ENCODE data around the gene KCNQ4. TPM values are rescaled to one million over a fixed set of nuclear protein-coding genes. Genes with fewer than 3 reads are reported as not detected.

Gene KCNQ4
- total and polyA plus RNA-seq, 2 donors (not counting 3 experiments of a cell fraction or from before 2014, with no cell fraction given), result 0.06 to 0.07 TPM

DNA sequence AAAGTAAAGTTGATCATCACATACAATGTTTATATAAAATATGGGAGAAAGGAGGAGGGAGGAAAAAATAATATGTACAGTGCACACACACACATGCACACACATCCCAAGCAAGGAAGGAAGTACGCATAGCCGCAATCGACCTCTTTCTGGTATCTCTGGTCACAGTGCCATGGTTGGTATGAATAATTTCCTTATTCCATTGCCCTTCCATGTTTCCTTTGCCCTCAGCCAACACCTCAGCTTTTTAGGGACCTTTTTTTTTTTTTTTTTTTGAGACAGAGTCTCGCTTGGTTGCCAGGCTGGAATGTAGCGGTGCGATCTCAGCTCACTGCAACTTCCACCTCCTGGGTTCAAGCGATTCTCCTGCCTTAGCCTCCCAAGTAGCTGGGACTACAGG lies 58.0 kb downstream of the KCNQ4 start:
- no TSS peak for BruUV-seq (replicated peaks)
- Histone ChIP-seq H4K20me1 (replicated peaks; ENCODE audit: control insufficient read depth, extremely low read depth, insufficient read depth, low read length) (no peaks in the 10 kb centered on the region), H2AFZ (ENCODE audit: low read depth, low read length) (no peak overlapping the region), H3K4me3 (replicated peaks in 1 of 3; ENCODE audit: insufficient read depth in 1 of 3, low read depth in 1 of 3, low read length in 3 of 3) (no peak overlapping the region), H3K9me3 (replicated peaks; ENCODE audit: control insufficient read depth, insufficient read depth, low read length) (peaks cover 2% of the 10 kb centered on the region), H3K9me1 (replicated peaks; ENCODE audit: control insufficient read depth, extremely low read depth, insufficient read depth, low read length) (no peaks in the 10 kb centered on the region), H3K4me1 (ENCODE audit: control insufficient read depth, extremely low read depth, insufficient read depth, low read length) (peaks cover 10% of the 10 kb centered on the region), H3K36me3 (ENCODE audit: control insufficient read depth in 2 of 2, extremely low read depth in 1 of 2, insufficient read depth in 2 of 2, low read length in 2 of 2) (no peaks in the 10 kb centered on the region), H3K79me2 (ENCODE audit: control insufficient read depth, insufficient read depth, low read length) (no peaks in the 10 kb centered on the region), H3K4me2 (ENCODE audit: insufficient read depth, low read length) (peak overlapping the region; percentile 16), H3K27me3 (ENCODE audit: control insufficient read depth in 2 of 2, insufficient read depth in 2 of 2, low read length in 2 of 2) (peaks cover 23 to 27% of the 10 kb centered on the region in 2 experiments), H3K27ac (ENCODE audit: insufficient read depth, low read depth, low read length) (no peak overlapping the region), H3K9ac (replicated peaks; ENCODE audit: extremely low read depth, insufficient read depth, low read length) (no peak overlapping the region)
- dilution Hi-C loops (cut with MboI; ENCODE audit: extremely low pct_ligation_motif_present, low sequenced_read_pairs) (no loop called here), intact Hi-C loops (cut with micrococcal nuclease) (loop anchor here (2.0 kb wide), 2 partner anchors 67 to 229 kb away; no protein-coding TSS in a partner anchor)
- ChIA-PET POLR2A (no interaction called here), CTCF (interaction anchor here (1.0 to 2.4 kb wide), 4 partner anchors 67 to 144 kb away, joined by 3 to 13 read pairs (median 7); no protein-coding TSS in a partner anchor)
- TF ChIP-seq, protein P1, sequence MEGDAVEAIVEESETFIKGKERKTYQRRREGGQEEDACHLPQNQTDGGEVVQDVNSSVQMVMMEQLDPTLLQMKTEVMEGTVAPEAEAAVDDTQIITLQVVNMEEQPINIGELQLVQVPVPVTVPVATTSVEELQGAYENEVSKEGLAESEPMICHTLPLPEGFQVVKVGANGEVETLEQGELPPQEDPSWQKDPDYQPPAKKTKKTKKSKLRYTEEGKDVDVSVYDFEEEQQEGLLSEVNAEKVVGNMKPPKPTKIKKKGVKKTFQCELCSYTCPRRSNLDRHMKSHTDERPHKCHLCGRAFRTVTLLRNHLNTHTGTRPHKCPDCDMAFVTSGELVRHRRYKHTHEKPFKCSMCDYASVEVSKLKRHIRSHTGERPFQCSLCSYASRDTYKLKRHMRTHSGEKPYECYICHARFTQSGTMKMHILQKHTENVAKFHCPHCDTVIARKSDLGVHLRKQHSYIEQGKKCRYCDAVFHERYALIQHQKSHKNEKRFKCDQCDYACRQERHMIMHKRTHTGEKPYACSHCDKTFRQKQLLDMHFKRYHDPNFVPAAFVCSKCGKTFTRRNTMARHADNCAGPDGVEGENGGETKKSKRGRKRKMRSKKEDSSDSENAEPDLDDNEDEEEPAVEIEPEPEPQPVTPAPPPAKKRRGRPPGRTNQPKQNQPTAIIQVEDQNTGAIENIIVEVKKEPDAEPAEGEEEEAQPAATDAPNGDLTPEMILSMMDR (IDR thresholded peaks at IDR 0.05; ENCODE audit: extremely low read depth in 1 of 2, insufficient read depth in 1 of 2, low read depth in 1 of 2, low read length in 2 of 2), result no peak
- TF ChIP-seq POLR2A (IDR thresholded peaks at IDR 0.05; ENCODE audit: low read depth, low read length) (no peak), GATA2 (IDR thresholded peaks at IDR 0.05; ENCODE audit: insufficient read depth, insufficient read length, low read depth, low read length) (peak; percentile 77), FOS (IDR thresholded peaks at IDR 0.05; ENCODE audit: borderline replicate concordance, insufficient read depth, low read length) (peak; percentile 14), MYC (IDR thresholded peaks at IDR 0.05; ENCODE audit: low read depth, low read length) (no peak), POLR2AphosphoS5 (IDR thresholded peaks at IDR 0.05; ENCODE audit: insufficient read depth, low read depth, low read length) (peak; percentile 58)
- FAIRE-seq (peak; percentile 87), DNase-seq (ENCODE audit: low read depth, low spot score) (peak; percentile 47)

DNA sequence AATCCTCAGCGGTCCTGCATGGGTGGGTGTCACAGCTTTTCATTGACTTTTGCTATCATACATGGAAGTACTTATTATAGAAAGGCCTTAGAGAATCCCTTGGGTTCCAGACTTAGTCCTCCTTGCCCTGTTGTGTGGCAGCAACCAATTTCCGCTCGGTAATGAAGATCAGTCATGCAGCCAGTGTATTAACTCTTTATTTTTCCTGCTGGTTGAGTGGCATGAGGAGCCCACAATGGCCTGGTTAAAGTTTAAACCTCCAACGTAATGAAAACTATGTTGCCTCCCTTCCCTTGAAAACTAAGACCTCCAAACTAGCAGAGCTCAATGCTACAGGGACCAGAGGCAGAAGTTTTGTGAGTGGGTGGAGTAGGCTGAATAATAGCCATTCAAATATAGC lies 58.6 kb downstream of the KCNQ4 start:
- dilution Hi-C loops (cut with MboI; ENCODE audit: extremely low pct_ligation_motif_present, low sequenced_read_pairs), result no loop called here
- H3K9me1 ChIP-seq (replicated peaks; ENCODE audit: control insufficient read depth, extremely low read depth, insufficient read depth, low read length), result no peaks in the 10 kb centered on the region
- H4K20me1 ChIP-seq (replicated peaks; ENCODE audit: control insufficient read depth, extremely low read depth, insufficient read depth, low read length), result no peaks in the 10 kb centered on the region
- no peak overlapping the region for H3K27ac ChIP-seq (ENCODE audit: insufficient read depth, low read depth, low read length)
- H3K79me2 ChIP-seq (ENCODE audit: control insufficient read depth, insufficient read depth, low read length), result no peaks in the 10 kb centered on the region
- intact Hi-C loops (cut with micrococcal nuclease), result no loop called here
- H2AFZ ChIP-seq (ENCODE audit: low read depth, low read length), result no peak overlapping the region
- FAIRE-seq (no peak), DNase-seq (ENCODE audit: low read depth, low spot score) (no peak)
- TF ChIP-seq, protein P2, sequence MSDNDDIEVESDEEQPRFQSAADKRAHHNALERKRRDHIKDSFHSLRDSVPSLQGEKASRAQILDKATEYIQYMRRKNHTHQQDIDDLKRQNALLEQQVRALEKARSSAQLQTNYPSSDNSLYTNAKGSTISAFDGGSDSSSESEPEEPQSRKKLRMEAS (IDR thresholded peaks at IDR 0.05; ENCODE audit: insufficient read depth, insufficient read length), result no peak
- TF ChIP-seq, protein P1 (IDR thresholded peaks at IDR 0.05; ENCODE audit: extremely low read depth in 1 of 2, insufficient read depth in 1 of 2, low read depth in 1 of 2, low read length in 2 of 2), result no peak
- TF ChIP-seq MYC (IDR thresholded peaks at IDR 0.05; ENCODE audit: low read depth, low read length), result no peak
- no peak for TF ChIP-seq POLR2AphosphoS5 (IDR thresholded peaks at IDR 0.05; ENCODE audit: insufficient read depth, low read depth, low read length)
- TF ChIP-seq POLR2A (IDR thresholded peaks at IDR 0.05; ENCODE audit: low read depth, low read length), result no peak
- no peak for TF ChIP-seq GATA2 (IDR thresholded peaks at IDR 0.05; ENCODE audit: insufficient read depth, insufficient read length, low read depth, low read length)
- TF ChIP-seq FOS (IDR thresholded peaks at IDR 0.05; ENCODE audit: borderline replicate concordance, insufficient read depth, low read length), result no peak
- no peak for TF ChIP-seq EZH2 (IDR thresholded peaks at IDR 0.05; ENCODE audit: borderline replicate concordance, low read depth, low read length, severe bottlenecking)
- ChIA-PET POLR2A (no interaction called here), CTCF (interaction anchor here (1.0 to 3.3 kb wide), 6 partner anchors 12 to 143 kb away, joined by 3 to 20 read pairs (median 7); no protein-coding TSS in a partner anchor)
- H3K36me3 ChIP-seq (ENCODE audit: control insufficient read depth in 2 of 2, extremely low read depth in 1 of 2, insufficient read depth in 2 of 2, low read length in 2 of 2), result no peaks in the 10 kb centered on the region
- peaks cover 25 to 28% of the 10 kb centered on the region in 2 experiments for H3K27me3 ChIP-seq (ENCODE audit: control insufficient read depth in 2 of 2, insufficient read depth in 2 of 2, low read length in 2 of 2)
- H3K4me3 ChIP-seq (replicated peaks in 1 of 3; ENCODE audit: insufficient read depth in 1 of 3, low read depth in 1 of 3, low read length in 3 of 3), result no peak overlapping the region
- no peak overlapping the region for H3K9ac ChIP-seq (replicated peaks; ENCODE audit: extremely low read depth, insufficient read depth, low read length)
- peaks cover 12% of the 10 kb centered on the region for H3K4me1 ChIP-seq (ENCODE audit: control insufficient read depth, extremely low read depth, insufficient read depth, low read length)
- BruUV-seq (replicated peaks), result no TSS peak
- no peak overlapping the region for H3K4me2 ChIP-seq (ENCODE audit: insufficient read depth, low read length)
- peaks cover 2% of the 10 kb centered on the region for H3K9me3 ChIP-seq (replicated peaks; ENCODE audit: control insufficient read depth, insufficient read depth, low read length)
